Measurements from ENCODE around the gene GALP. TPM values are rescaled to one million over a fixed set of nuclear protein-coding genes. Genes with fewer than 3 reads are reported as not detected.

The GALP gene
- total RNA-seq, 1 experiment from 2014 or later = not detected

DNA sequence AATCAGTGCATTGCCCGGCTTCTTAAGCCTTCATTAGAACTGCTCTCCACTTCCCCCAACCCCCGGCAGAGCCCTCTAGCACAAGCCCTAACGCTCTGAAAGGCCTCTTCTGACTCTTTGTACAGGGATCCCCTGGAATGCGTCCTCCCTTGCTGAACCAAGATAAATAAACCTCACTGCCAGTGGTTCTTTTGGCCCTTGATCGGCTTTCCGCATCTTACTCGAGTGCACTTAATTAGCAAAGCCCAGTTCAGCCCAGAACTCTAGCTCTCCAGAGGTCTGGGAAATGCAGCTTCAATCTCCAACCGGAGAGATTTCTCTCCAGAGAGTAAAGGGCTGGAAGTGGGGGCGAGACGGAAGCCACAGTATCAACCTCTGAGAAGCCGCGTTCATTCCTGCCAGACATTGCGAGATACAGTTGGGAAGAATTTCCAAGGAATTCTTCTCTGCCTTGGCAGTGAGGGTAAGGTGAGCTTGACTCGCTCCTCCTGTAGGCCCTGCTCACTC, 43.4 kb upstream of the GALP start:
- Histone ChIP-seq H3K9ac (ENCODE audit: extremely low read depth, insufficient read length, low read length) (no peak overlapping the region), H4K91ac (ENCODE audit: insufficient read length, low read depth, low read length) (no peak overlapping the region), H3K4ac (ENCODE audit: low read depth, low read length) (no peak overlapping the region; the same call in 1 of the 2 replicates), H3K27ac (ENCODE audit: insufficient read length, low read depth, low read length) (no peak overlapping the region), H3T11ph (ENCODE audit: low read length) (no peak overlapping the region), H3K56ac (ENCODE audit: insufficient read length, low read depth, low read length) (no peak overlapping the region), H2AFZ (ENCODE audit: low read length) (no peak overlapping the region), H3K4me2 (ENCODE audit: insufficient read depth, insufficient read length, low read length) (no peak overlapping the region), H4K8ac (replicated peaks; ENCODE audit: insufficient read length, low read depth, low read length) (no peak overlapping the region), H4K5ac (ENCODE audit: insufficient read length, low read depth, low read length) (no peak overlapping the region), H2AK5ac (ENCODE audit: insufficient read length, low read length) (no peak overlapping the region), H3K23me2 (ENCODE audit: insufficient read length, low read depth, low read length, poor library complexity, severe bottlenecking) (no peaks in the 10 kb centered on the region), H3K9me3 (ENCODE audit: control insufficient read depth, low read depth, low read length) (no peaks in the 10 kb centered on the region), H2BK20ac (ENCODE audit: low read depth, low read length, poor library complexity, severe bottlenecking) (no peak overlapping the region), H3K18ac (ENCODE audit: insufficient read length, low read depth, low read length) (no peak overlapping the region), H3K23ac (ENCODE audit: insufficient read length, low read depth, low read length) (no peak overlapping the region), H3K4me1 (ENCODE audit: insufficient read depth, low read length) (peaks cover 4% of the 10 kb centered on the region; the same call in 1 of the 2 replicates), H3K79me2 (ENCODE audit: insufficient read depth, low read length) (no peaks in the 10 kb centered on the region), H2BK12ac (ENCODE audit: insufficient read length, low read depth, low read length) (no peak overlapping the region), H2BK5ac (ENCODE audit: insufficient read length, low read length) (no peak overlapping the region), H3K79me1 (ENCODE audit: insufficient read depth, low read depth, low read length, poor library complexity, severe bottlenecking) (no peaks in the 10 kb centered on the region), H3K14ac (ENCODE audit: insufficient read depth, low read length) (peak overlapping the region; percentile 20; the same call in 1 of the 2 replicates), H2BK15ac (ENCODE audit: low read depth, low read length) (no peak overlapping the region), H4K20me1 (ENCODE audit: control insufficient read depth, insufficient read depth, insufficient read length) (no peaks in the 10 kb centered on the region), H3K27me3 (ENCODE audit: insufficient read depth, low read length) (no peaks in the 10 kb centered on the region), H2BK120ac (ENCODE audit: low read depth, low read length, poor library complexity, severe bottlenecking) (no peak overlapping the region)
- TF ChIP-seq, protein P1, sequence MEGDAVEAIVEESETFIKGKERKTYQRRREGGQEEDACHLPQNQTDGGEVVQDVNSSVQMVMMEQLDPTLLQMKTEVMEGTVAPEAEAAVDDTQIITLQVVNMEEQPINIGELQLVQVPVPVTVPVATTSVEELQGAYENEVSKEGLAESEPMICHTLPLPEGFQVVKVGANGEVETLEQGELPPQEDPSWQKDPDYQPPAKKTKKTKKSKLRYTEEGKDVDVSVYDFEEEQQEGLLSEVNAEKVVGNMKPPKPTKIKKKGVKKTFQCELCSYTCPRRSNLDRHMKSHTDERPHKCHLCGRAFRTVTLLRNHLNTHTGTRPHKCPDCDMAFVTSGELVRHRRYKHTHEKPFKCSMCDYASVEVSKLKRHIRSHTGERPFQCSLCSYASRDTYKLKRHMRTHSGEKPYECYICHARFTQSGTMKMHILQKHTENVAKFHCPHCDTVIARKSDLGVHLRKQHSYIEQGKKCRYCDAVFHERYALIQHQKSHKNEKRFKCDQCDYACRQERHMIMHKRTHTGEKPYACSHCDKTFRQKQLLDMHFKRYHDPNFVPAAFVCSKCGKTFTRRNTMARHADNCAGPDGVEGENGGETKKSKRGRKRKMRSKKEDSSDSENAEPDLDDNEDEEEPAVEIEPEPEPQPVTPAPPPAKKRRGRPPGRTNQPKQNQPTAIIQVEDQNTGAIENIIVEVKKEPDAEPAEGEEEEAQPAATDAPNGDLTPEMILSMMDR (conservative IDR thresholded peaks at IDR 0.05) = no peak
- Mint-ChIP-seq H3K27me3 (ENCODE audit: low read depth) (peaks cover 2% of the 10 kb centered on the region; the same call in 1 of the 2 replicates), H3K36me3 (ENCODE audit: insufficient read depth in 1 of 3, low read depth in 3 of 3) (no peaks in the 10 kb centered on the region), H3K4me1 (peaks cover 28 to 31% of the 10 kb centered on the region in 2 experiments), H3K4me3 (no peak overlapping the region), H3K27ac (peak overlapping the region; percentile 7 to 88 (median 45); a peak in 4 of 7 replicates), H3K9me3 (peaks cover 0 to under 1% of the 10 kb centered on the region in 2 experiments; a peak in 2 of 5 replicates)
- DNase-seq = no peak
- no CpG with 5 or more reads among the region's 14 CpGs for WGBS (ENCODE audit: extremely low coverage, insufficient read length, low lambda C conversion rate)

Data from H9 (cell line).